Stomach (tissue), 9 donors: ENCODE results near the gene ODAD2. TPM values are rescaled to one million over a fixed set of nuclear protein-coding genes. Genes with fewer than 3 reads are reported as not detected.
"Not testable (repeated sequence)": the region's sequence is repeated elsewhere in the genome, so short reads cannot be mapped to it uniquely, and the experiment has no call there.

Source experiments
- DNase-seq, 2 donors: peaks; one replicate each; pipeline versions ENCODE4 v3.0.0 to v3.0.0-alpha.2; 2013 to 2019
- H3K27ac ChIP-seq, 5 donors: fragments of 200-600 bp in 4 of 5; sonication (generic) in 4 of 5; one replicate each; pipeline ENCODE4 v1.5.1; 2013 to 2019; ENCODE audit warnings: mild to moderate bottlenecking in 1 of 5, moderate library complexity in 1 of 5
- H3K27me3 ChIP-seq, 3 donors: fragments of 200-600 bp; sonication (generic); one replicate each; pipeline ENCODE4 v1.5.1; 2017 to 2019; ENCODE audit warnings: mixed run types in 1 of 3
- H3K36me3 ChIP-seq, 4 donors: fragments of 200-600 bp; sonication (generic); 1 replicate in 3 of 4; 2 replicates in 1 of 4; pipeline ENCODE4 v1.5.1; 2016 to 2019
- H3K4me1 ChIP-seq, 4 donors: fragments of 200-600 bp; sonication (generic); one replicate each; pipeline ENCODE4 v1.5.1; 2016 to 2019
- H3K4me3 ChIP-seq, 4 donors: fragments of 200-600 bp; sonication (generic) in 3 of 4; one replicate each; pipeline ENCODE4 v1.5.1; 2016 to 2019; ENCODE audit warnings: mild to moderate bottlenecking in 1 of 4
- H3K9me3 ChIP-seq, 4 donors: fragments of 200-600 bp; sonication (generic); one replicate each; pipeline ENCODE4 v1.5.1; 2016 to 2019
- CTCF ChIP-seq, 7 experiments: fragments of 450-650 bp in 4 of 7; fragments of 200-600 bp in 3 of 7; sonication (generic) in 3 of 7; IDR thresholded peaks; one replicate each; pipeline ENCODE4 v1.5.1; 2016 to 2019; ENCODE audit warnings: antibody characterized with exemption in 7 of 7, control low read depth in 2 of 7, mild to moderate bottlenecking in 1 of 7
- EP300 ChIP-seq: sonication (generic); formaldehyde crosslinking; IDR thresholded peaks from one replicate; pipeline ENCODE4 v1.6.1; 2017; ENCODE audit warnings: antibody characterized with exemption
- POLR2A ChIP-seq, 4 donors: fragments of 450-650 bp; IDR thresholded peaks; one replicate each; pipeline ENCODE4 v1.6.1; 2016; ENCODE audit warnings: antibody characterized with exemption in 4 of 4, control low read depth in 2 of 4, mild to moderate bottlenecking in 1 of 4, moderate library complexity in 1 of 4
- POLR2AphosphoS5 ChIP-seq, 3 donors: sonication (generic); formaldehyde crosslinking; IDR thresholded peaks; one replicate each; pipeline ENCODE4 v1.6.1; 2016; ENCODE audit warnings: antibody characterized with exemption in 3 of 3
- WGBS, 5 donors: extraction: QIAGEN DNeasy Blood & Tissue Kit in 3 of 5; methylation state at CpG; one replicate each; pipeline versions ENCODE4 v1.1.5 to v1.1.7; 2013 to 2018; 5-methylcytosine and 5-hydroxymethylcytosine counted together
- intact Hi-C: fragments of 100-400 bp; cut with DNase I; formaldehyde crosslinking; loops from one replicate; pipeline ENCODE4 v1.15.1; 2023; ENCODE audit warnings: low total_unique reads
- polyA plus RNA-seq, 3 donors: library from polyadenylated mRNA; stranded (reverse); fragments of 200-250 nt; gene quantifications; one replicate each; pipeline ENCODE4 v1.2.3, GENCODE V29; 2013
- total RNA-seq, 5 donors: library from RNA; depleted of rRNA; stranded (reverse); fragments of >200 nt; gene quantifications; one replicate each; pipeline versions ENCODE4 v1.1.0 to v1.2.3, GENCODE V29; 2014 to 2016
- donor health status: healthy with polysubstance abuse.
- donor health status: Bipolar disorder and iron deficiency.
- donor health status: healthy.

The ODAD2 gene
- total and polyA plus RNA-seq, 8 donors, result 0.05 to 0.37 (median 0.12) TPM; not detected in 5

- Histone ChIP-seq H3K27ac (no peak overlapping the region), H3K36me3 (no peaks in the 10 kb centered on the region), H3K4me1 (no peaks in the 10 kb centered on the region), H3K9me3 (no peaks in the 10 kb centered on the region), H3K4me3 (no peak overlapping the region), H3K27me3 (no peaks in the 10 kb centered on the region)
- intact Hi-C loops, result no loop called here
- peak in 1 of 2 donors; percentile 5 for DNase-seq
- TF ChIP-seq EP300 (no peak), POLR2A (IDR thresholded peaks at IDR 0.05) (no peak), CTCF (IDR thresholded peaks at IDR 0.05) (no peak)
- WGBS, 5 donors, result 57 to 72% (median 68%) methylated on average over 6 of the region's 6 CpGs
Measured at GRCh38 chr10:27982875-27983543, 15.9 kb downstream of the ODAD2 start.

- Histone ChIP-seq H3K4me1 (no peaks in the 10 kb centered on the region), H3K36me3 (no peaks in the 10 kb centered on the region), H3K27ac (no peak overlapping the region), H3K9me3 (no peaks in the 10 kb centered on the region), H3K4me3 (no peak overlapping the region), H3K27me3 (no peaks in the 10 kb centered on the region)
- no peak for DNase-seq
- intact Hi-C loops, result no loop called here
- WGBS, 5 donors, result 83 to 86% (median 85%) methylated on average over 4 of the region's 4 CpGs
- TF ChIP-seq POLR2AphosphoS5 (IDR thresholded peaks at IDR 0.05) (no peak), POLR2A (IDR thresholded peaks at IDR 0.05) (no peak)
Measured at GRCh38 chr10:27981744-27982143, 17.1 kb downstream of the ODAD2 start.

- H3K4me3 ChIP-seq, DNase-seq, H3K36me3 ChIP-seq, H3K9me3 ChIP-seq, H3K4me1 ChIP-seq, H3K27me3 ChIP-seq, H3K27ac ChIP-seq, intact Hi-C loops: not testable (repeated sequence)
- WGBS, 5 donors, result 85 to 94% (median 88%) methylated on average over 1 of the region's 1 CpG
Measured at GRCh38 chr10:27970795-27971194, 28.1 kb downstream of the ODAD2 start.

GRCh38 chr10:27969931-27970330 is 28.9 kb downstream of the ODAD2 start:
- H3K27ac ChIP-seq, H3K4me3 ChIP-seq, H3K27me3 ChIP-seq, DNase-seq, H3K9me3 ChIP-seq, intact Hi-C loops, H3K4me1 ChIP-seq, H3K36me3 ChIP-seq: not testable (repeated sequence)
- 87 to 93% (median 89%) methylated on average over 7 of the region's 7 CpGs for WGBS, 5 donors

GRCh38 chr10:27959093-27959715 is 39.7 kb downstream of the ODAD2 start:
- Histone ChIP-seq H3K9me3 (no peaks in the 10 kb centered on the region), H3K4me1 (no peaks in the 10 kb centered on the region), H3K36me3 (no peaks in the 10 kb centered on the region), H3K27ac (no peak overlapping the region), H3K27me3 (no peaks in the 10 kb centered on the region), H3K4me3 (no peak overlapping the region)
- intact Hi-C loops, result no loop called here
- no peak for TF ChIP-seq EP300
- TF ChIP-seq CTCF (IDR thresholded peaks at IDR 0.05), result no peak
- TF ChIP-seq POLR2A (IDR thresholded peaks at IDR 0.05), result no peak
- no peak for TF ChIP-seq POLR2AphosphoS5 (IDR thresholded peaks at IDR 0.05)
- WGBS, 5 donors, result 80 to 92% (median 88%) methylated on average over 5 to 6 of the region's 6 CpGs
- DNase-seq, result no peak

GRCh38 chr10:27958383-27958782 is 40.5 kb downstream of the ODAD2 start:
- H3K27ac ChIP-seq, intact Hi-C loops, H3K27me3 ChIP-seq, H3K4me3 ChIP-seq, H3K9me3 ChIP-seq, H3K4me1 ChIP-seq, DNase-seq, H3K36me3 ChIP-seq: not testable (repeated sequence)
- WGBS, 5 donors, result 33 to 52% (median 42%) methylated on average over 3 of the region's 3 CpGs
